Uterus (tissue), 4 donors: Measurements from ENCODE around the gene AKAP7. TPM values are rescaled to one million over a fixed set of nuclear protein-coding genes. Genes with fewer than 3 reads are reported as not detected.

Experiments
- DNase-seq, 2 donors: peaks; one replicate each; pipeline ENCODE4 v3.0.0-alpha.2; 2019 to 2020
- H3K27ac ChIP-seq, 2 donors: fragments of 200-600 bp; sonication (generic); 1 replicate in 1 of 2; 2 replicates in 1 of 2; pipeline ENCODE4 v1.5.1; 2016 to 2018
- H3K27me3 ChIP-seq, 2 donors: fragments of 200-600 bp; sonication (generic); one replicate each; pipeline ENCODE4 v1.5.1; 2018 to 2019; ENCODE audit warnings: control low read depth in 1 of 2
- H3K36me3 ChIP-seq, 2 donors: fragments of 200-600 bp; sonication (generic); one replicate each; pipeline ENCODE4 v1.5.1; 2019; ENCODE audit warnings: control low read depth in 1 of 2
- H3K4me1 ChIP-seq, 2 donors: fragments of 200-600 bp; sonication (generic); one replicate each; pipeline ENCODE4 v1.5.1; 2018 to 2019; ENCODE audit warnings: control low read depth in 1 of 2
- H3K4me3 ChIP-seq, 2 donors: fragments of 200-600 bp; sonication (generic); 1 replicate in 1 of 2; 2 replicates in 1 of 2; pipeline ENCODE4 v1.5.1; 2018 to 2019; ENCODE audit warnings: mild to moderate bottlenecking in 1 of 2
- H3K9me3 ChIP-seq, 2 donors: fragments of 200-600 bp; sonication (generic); one replicate each; pipeline ENCODE4 v1.5.1; 2019; ENCODE audit warnings: control low read depth in 1 of 2
- POLR2A ChIP-seq, 2 donors: fragments of 450-650 bp; IDR thresholded peaks; one replicate each; pipeline ENCODE4 v1.6.1; 2016; ENCODE audit warnings: antibody characterized with exemption in 2 of 2, mild to moderate bottlenecking in 1 of 2, moderate library complexity in 1 of 2
- intact Hi-C: fragments of 100-400 bp; cut with DNase I; formaldehyde crosslinking; loops from one replicate; pipeline ENCODE4 v1.15.1; 2023; ENCODE audit warnings: low total_unique reads
- total RNA-seq, 4 donors: library from RNA; depleted of rRNA in 3 of 4; stranded (reverse); fragments of >200 nt in 3 of 4; gene quantifications; one replicate each; pipeline versions ENCODE4 v1.1.0 to v1.2.4, GENCODE V29; 2014 to 2023
- TF ChIP-seq, protein P1 (sequence below), 4 experiments: fragments of 200-600 bp in 2 of 4; fragments of 450-650 bp in 2 of 4; sonication (generic) in 2 of 4; IDR thresholded peaks; one replicate each; pipeline ENCODE4 v1.5.1; 2016 to 2019; ENCODE audit warnings: antibody characterized with exemption in 4 of 4, mild to moderate bottlenecking in 2 of 4, moderate library complexity in 1 of 4
- donor health status: DM: yes; HTN: yes; CAD: no.

The AKAP7 gene
- total RNA-seq, 4 donors from 2014 or later: 7.4 to 25.3 (median 21.3) TPM

DNA sequence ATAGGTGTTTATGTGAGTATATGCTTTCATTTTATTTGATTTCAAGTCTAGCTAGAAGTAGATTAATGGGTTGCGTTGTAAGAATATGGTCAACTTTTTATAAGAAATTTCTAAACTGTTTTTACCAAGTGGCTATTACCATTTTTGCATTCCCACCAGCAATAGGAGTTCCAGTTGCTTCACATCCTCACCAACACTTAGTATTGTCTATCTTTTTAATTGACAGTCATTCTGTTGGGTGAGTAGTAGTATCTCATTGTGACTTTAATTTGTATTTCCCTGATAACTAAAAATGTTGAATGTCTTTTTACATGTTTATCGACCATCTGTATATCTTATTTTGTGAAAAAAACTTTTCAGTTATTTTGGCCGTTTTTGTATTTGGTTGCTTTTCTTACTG lies 135.3 kb downstream of the AKAP7 start:
- Histone ChIP-seq H3K36me3 (no peaks in the 10 kb centered on the region), H3K9me3 (no peaks in the 10 kb centered on the region), H3K4me1 (no peaks in the 10 kb centered on the region), H3K4me3 (no peak overlapping the region), H3K27me3 (no peaks in the 10 kb centered on the region), H3K27ac (no peak overlapping the region)
- no peak for DNase-seq
- intact Hi-C loops: no loop called here
- TF ChIP-seq, protein P1, sequence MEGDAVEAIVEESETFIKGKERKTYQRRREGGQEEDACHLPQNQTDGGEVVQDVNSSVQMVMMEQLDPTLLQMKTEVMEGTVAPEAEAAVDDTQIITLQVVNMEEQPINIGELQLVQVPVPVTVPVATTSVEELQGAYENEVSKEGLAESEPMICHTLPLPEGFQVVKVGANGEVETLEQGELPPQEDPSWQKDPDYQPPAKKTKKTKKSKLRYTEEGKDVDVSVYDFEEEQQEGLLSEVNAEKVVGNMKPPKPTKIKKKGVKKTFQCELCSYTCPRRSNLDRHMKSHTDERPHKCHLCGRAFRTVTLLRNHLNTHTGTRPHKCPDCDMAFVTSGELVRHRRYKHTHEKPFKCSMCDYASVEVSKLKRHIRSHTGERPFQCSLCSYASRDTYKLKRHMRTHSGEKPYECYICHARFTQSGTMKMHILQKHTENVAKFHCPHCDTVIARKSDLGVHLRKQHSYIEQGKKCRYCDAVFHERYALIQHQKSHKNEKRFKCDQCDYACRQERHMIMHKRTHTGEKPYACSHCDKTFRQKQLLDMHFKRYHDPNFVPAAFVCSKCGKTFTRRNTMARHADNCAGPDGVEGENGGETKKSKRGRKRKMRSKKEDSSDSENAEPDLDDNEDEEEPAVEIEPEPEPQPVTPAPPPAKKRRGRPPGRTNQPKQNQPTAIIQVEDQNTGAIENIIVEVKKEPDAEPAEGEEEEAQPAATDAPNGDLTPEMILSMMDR (IDR thresholded peaks at IDR 0.05): no peak
- TF ChIP-seq POLR2A (IDR thresholded peaks at IDR 0.05): no peak

DNA sequence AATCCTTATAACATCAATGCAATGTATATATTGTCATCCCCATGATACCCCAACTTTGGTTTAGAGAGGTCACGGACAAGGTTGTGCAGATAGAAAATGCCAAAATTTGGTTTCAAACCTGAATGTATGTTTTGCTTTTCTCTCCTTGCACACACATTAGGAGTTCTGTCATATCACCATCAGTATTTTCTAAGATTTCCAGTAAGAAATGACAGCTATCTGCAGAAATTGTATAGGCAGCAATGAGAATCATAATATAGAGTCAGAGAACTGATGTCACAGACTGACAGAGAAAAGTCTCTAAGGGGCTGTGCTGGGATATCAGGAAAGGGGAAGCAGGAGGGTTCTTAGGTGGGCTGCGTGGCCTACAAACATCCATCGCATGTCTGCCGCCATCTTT lies 140.0 kb downstream of the AKAP7 start:
- no peak overlapping the region for H3K27ac ChIP-seq
- no peak overlapping the region for H3K4me3 ChIP-seq
- H3K36me3 ChIP-seq: no peaks in the 10 kb centered on the region
- intact Hi-C loops: no loop called here
- no peak for DNase-seq
- H3K4me1 ChIP-seq: no peaks in the 10 kb centered on the region
- H3K27me3 ChIP-seq: no peaks in the 10 kb centered on the region
- no peak for TF ChIP-seq POLR2A (IDR thresholded peaks at IDR 0.05)
- TF ChIP-seq, protein P1 (IDR thresholded peaks at IDR 0.05): no peak
- no peaks in the 10 kb centered on the region for H3K9me3 ChIP-seq

DNA sequence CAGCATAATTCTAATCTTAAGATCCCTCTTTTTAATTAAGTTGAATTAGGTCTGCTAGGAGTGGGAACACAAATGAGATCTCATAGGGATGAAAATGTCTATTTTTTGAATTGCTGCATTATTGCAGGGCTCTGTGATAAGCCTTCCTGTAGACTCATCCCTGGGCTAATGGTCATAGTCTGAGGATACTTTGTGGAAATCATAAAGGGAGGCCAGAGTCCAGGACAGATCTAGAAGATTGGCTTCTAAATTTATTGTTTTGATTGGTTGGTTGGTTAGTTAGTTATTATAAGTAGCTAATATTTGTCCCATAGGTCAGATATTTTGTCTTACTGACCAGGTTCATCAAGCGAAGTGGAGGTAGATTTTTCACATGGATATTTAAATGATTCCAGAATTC lies 142.3 kb downstream of the AKAP7 start:
- Histone ChIP-seq H3K4me3 (no peak overlapping the region), H3K9me3 (no peaks in the 10 kb centered on the region), H3K4me1 (no peaks in the 10 kb centered on the region), H3K27ac (no peak overlapping the region), H3K36me3 (no peaks in the 10 kb centered on the region), H3K27me3 (no peaks in the 10 kb centered on the region)
- TF ChIP-seq POLR2A (IDR thresholded peaks at IDR 0.05): no peak
- TF ChIP-seq, protein P1 (IDR thresholded peaks at IDR 0.05): no peak
- intact Hi-C loops: no loop called here
- DNase-seq: no peak

DNA sequence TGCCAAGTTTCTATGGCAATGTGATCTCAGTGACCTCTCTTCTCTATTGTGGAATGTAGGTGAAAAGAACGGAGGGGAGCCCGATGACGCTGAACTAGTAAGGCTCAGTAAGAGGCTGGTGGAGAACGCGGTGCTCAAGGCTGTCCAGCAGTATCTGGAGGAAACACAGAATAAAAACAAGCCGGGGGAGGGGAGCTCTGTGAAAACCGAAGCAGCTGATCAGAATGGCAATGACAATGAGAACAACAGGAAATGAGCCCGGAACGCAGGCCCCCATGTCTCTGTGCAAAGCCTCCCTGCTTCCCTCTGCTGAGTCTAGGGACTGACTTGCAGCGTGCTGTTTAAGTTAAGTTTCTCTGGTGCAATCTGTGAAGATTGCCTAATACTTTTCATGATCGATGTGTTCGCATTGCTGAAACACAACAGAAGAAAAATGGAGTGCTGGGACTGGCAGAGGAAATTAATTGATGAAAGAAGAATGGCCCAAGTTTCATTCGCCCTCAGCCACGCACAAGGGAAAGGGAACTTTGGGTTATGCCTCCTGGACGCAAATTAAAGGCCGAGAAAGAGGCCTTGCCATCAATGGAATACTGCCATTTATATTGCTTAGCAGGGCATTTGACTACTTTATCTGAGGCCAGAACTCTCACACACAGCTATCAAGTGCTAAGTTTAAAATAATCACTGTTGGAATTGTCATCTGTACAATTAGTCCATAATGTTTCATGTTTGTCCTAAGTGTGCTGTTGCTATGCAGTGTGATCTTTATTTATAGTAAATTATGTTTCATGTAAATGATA lies 146.4 kb downstream of the AKAP7 start:
- Histone ChIP-seq H3K27me3 (no peaks in the 10 kb centered on the region), H3K4me1 (no peaks in the 10 kb centered on the region), H3K9me3 (no peaks in the 10 kb centered on the region), H3K36me3 (no peaks in the 10 kb centered on the region), H3K4me3 (no peak overlapping the region), H3K27ac (no peak overlapping the region)
- no peak for DNase-seq
- no peak for TF ChIP-seq POLR2A (IDR thresholded peaks at IDR 0.05)
- TF ChIP-seq, protein P1 (IDR thresholded peaks at IDR 0.05): no peak
- intact Hi-C loops: no loop called here

DNA sequence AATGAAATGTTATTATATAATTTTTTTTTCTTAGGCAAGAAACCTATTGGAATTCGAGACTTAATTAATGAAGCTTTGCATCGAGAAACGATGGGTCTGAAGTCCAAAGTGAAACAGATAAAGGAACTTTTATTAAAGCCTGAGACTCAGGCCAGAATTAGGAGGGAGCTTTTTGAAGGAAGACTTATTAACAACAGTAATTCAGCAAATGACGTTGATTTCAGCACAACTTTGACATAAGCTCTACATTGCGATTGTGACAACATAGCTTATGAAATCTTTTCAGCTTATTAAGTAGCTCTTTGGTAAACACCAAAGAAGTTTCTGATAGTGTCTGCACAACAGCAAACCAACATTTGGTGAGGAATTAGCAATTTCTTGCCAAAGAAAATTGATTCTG lies 147.1 kb downstream of the AKAP7 start:
- H3K36me3 ChIP-seq: no peaks in the 10 kb centered on the region
- TF ChIP-seq, protein P1 (IDR thresholded peaks at IDR 0.05): no peak
- no peak for TF ChIP-seq POLR2A (IDR thresholded peaks at IDR 0.05)
- intact Hi-C loops: no loop called here
- DNase-seq: no peak
- no peaks in the 10 kb centered on the region for H3K4me1 ChIP-seq
- no peak overlapping the region for H3K4me3 ChIP-seq
- H3K27me3 ChIP-seq: no peaks in the 10 kb centered on the region
- H3K27ac ChIP-seq: no peak overlapping the region
- H3K9me3 ChIP-seq: no peaks in the 10 kb centered on the region
